ENCODE results near the gene PGR. TPM values are rescaled to one million over a fixed set of nuclear protein-coding genes. Genes with fewer than 3 reads are reported as not detected.

PGR gene
- total RNA-seq, 4 donors from 2014 or later: 0.20 to 1.9 (median 1.4) TPM

- in situ Hi-C loops (cut with MboI; ENCODE audit: low sequenced_read_pairs in 4 of 4): no loop called here
- Histone ChIP-seq H3K4me3 (no peak overlapping the region), H3K36me3 (no peaks in the 10 kb centered on the region), H3K27me3 (no peaks in the 10 kb centered on the region), H3K27ac (no peak overlapping the region), H3K9me3 (no peaks in the 10 kb centered on the region), H3K4me1 (no peaks in the 10 kb centered on the region)
- DNase-seq: no peak
- intact Hi-C loops (cut with DNase I; ENCODE audit: low total_unique reads): no loop called here
- no peak for ATAC-seq
- TF ChIP-seq, protein P1, sequence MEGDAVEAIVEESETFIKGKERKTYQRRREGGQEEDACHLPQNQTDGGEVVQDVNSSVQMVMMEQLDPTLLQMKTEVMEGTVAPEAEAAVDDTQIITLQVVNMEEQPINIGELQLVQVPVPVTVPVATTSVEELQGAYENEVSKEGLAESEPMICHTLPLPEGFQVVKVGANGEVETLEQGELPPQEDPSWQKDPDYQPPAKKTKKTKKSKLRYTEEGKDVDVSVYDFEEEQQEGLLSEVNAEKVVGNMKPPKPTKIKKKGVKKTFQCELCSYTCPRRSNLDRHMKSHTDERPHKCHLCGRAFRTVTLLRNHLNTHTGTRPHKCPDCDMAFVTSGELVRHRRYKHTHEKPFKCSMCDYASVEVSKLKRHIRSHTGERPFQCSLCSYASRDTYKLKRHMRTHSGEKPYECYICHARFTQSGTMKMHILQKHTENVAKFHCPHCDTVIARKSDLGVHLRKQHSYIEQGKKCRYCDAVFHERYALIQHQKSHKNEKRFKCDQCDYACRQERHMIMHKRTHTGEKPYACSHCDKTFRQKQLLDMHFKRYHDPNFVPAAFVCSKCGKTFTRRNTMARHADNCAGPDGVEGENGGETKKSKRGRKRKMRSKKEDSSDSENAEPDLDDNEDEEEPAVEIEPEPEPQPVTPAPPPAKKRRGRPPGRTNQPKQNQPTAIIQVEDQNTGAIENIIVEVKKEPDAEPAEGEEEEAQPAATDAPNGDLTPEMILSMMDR (IDR thresholded peaks at IDR 0.05 in 4 of 5, conservative IDR thresholded peaks at IDR 0.05 in 1 of 5): no peak
- no peak for TF ChIP-seq POLR2A (IDR thresholded peaks at IDR 0.05)
Observed at GRCh38 chr11:101113540-101113939, 16.1 kb downstream of the PGR start.

- intact Hi-C loops (cut with DNase I; ENCODE audit: low total_unique reads): no loop called here
- ATAC-seq (no peak), DNase-seq (no peak)
- Histone ChIP-seq H3K4me1 (peaks cover 0 to 2% of the 10 kb centered on the region in 2 donors), H3K27me3 (no peaks in the 10 kb centered on the region), H3K4me3 (no peak overlapping the region), H3K36me3 (no peaks in the 10 kb centered on the region), H3K9me3 (no peaks in the 10 kb centered on the region), H3K27ac (no peak overlapping the region)
- in situ Hi-C loops (cut with MboI; ENCODE audit: low sequenced_read_pairs in 4 of 4): no loop called here
- TF ChIP-seq, protein P1 (IDR thresholded peaks at IDR 0.05 in 4 of 5, conservative IDR thresholded peaks at IDR 0.05 in 1 of 5): no peak
- TF ChIP-seq POLR2A (IDR thresholded peaks at IDR 0.05): no peak
Observed at GRCh38 chr11:101104716-101105115, 24.9 kb downstream of the PGR start.

GRCh38 chr11:101103433-101103832 lies 26.2 kb downstream of the PGR start:
- Histone ChIP-seq H3K27me3 (no peaks in the 10 kb centered on the region), H3K9me3 (no peaks in the 10 kb centered on the region), H3K27ac (no peak overlapping the region), H3K4me1 (peaks cover 0 to 2% of the 10 kb centered on the region in 2 donors), H3K36me3 (no peaks in the 10 kb centered on the region), H3K4me3 (no peak overlapping the region)
- TF ChIP-seq POLR2A (IDR thresholded peaks at IDR 0.05): no peak
- TF ChIP-seq, protein P1 (IDR thresholded peaks at IDR 0.05 in 4 of 5, conservative IDR thresholded peaks at IDR 0.05 in 1 of 5): no peak
- in situ Hi-C loops (cut with MboI; ENCODE audit: low sequenced_read_pairs in 4 of 4) (no loop called here), intact Hi-C loops (cut with DNase I; ENCODE audit: low total_unique reads) (no loop called here)
- DNase-seq (no peak), ATAC-seq (no peak)

GRCh38 chr11:101100601-101101000 lies 29.0 kb downstream of the PGR start:
- in situ Hi-C loops (cut with MboI; ENCODE audit: low sequenced_read_pairs in 4 of 4): no loop called here
- DNase-seq: no peak
- no peaks in the 10 kb centered on the region for H3K27me3 ChIP-seq
- no peak overlapping the region for H3K4me3 ChIP-seq
- ATAC-seq: no peak
- no peaks in the 10 kb centered on the region for H3K36me3 ChIP-seq
- no peaks in the 10 kb centered on the region for H3K9me3 ChIP-seq
- TF ChIP-seq, protein P1 (IDR thresholded peaks at IDR 0.05 in 4 of 5, conservative IDR thresholded peaks at IDR 0.05 in 1 of 5): no peak
- intact Hi-C loops (cut with DNase I; ENCODE audit: low total_unique reads): no loop called here
- H3K27ac ChIP-seq: no peak overlapping the region
- peaks cover 0 to 2% of the 10 kb centered on the region in 2 donors for H3K4me1 ChIP-seq

DNA sequence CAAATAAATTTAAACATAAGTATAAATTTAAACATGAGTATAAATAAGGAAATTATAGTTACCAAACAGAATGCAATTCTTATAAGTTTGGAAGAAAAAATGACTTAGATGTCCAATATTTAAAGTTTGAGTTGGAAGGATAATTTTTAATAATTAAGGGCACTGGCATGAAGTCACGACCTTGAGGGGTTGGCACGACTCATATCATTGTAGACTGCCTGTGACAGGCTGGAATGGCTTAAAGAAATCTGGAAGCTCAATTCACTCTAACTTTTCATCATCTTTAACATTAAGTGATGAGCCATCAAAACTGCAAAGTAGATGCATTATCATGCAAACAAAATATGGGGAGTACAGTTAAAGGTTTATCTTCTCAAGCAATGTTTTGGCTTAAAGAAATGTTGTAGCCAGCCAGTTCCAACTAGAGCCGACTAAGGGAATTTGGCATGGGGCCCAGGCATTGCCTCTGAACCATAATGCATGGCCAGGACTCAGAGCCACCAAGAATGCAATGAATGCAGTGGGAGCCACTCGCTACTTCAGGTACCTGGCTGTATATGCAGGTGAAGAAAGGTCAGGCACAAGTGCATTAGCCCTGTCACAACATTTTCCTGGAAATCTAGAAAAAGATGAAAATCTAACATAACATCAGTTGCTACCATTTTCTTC lies 33.4 kb downstream of the PGR start:
- no peaks in the 10 kb centered on the region for H3K9me3 ChIP-seq
- H3K4me3 ChIP-seq: no peak overlapping the region
- no peak for DNase-seq
- ATAC-seq: no peak
- H3K27ac ChIP-seq: no peak overlapping the region
- in situ Hi-C loops (cut with MboI; ENCODE audit: low sequenced_read_pairs in 4 of 4): no loop called here
- intact Hi-C loops (cut with DNase I; ENCODE audit: low total_unique reads): no loop called here
- no peaks in the 10 kb centered on the region for H3K27me3 ChIP-seq
- no peak for TF ChIP-seq POLR2A (IDR thresholded peaks at IDR 0.05)
- TF ChIP-seq, protein P1 (IDR thresholded peaks at IDR 0.05 in 4 of 5, conservative IDR thresholded peaks at IDR 0.05 in 1 of 5): no peak
- no peaks in the 10 kb centered on the region for H3K4me1 ChIP-seq
- no peaks in the 10 kb centered on the region for H3K36me3 ChIP-seq

All from gastrocnemius medialis (tissue), 4 donors.